Measurements from ENCODE around the gene ZNF768. TPM values are rescaled to one million over a fixed set of nuclear protein-coding genes. Genes with fewer than 3 reads are reported as not detected.
"Not testable (repeated sequence)": the region's sequence is repeated elsewhere in the genome, so short reads cannot be mapped to it uniquely, and the experiment has no call there.

Gene ZNF768
- total RNA-seq, 1 donor from 2014 or later, result 17.1 TPM

- peak overlapping the region; percentile 37 for H3K4me3 Mint-ChIP-seq (ENCODE audit: low read depth)
- intact Hi-C loops (cut with micrococcal nuclease), result loop anchor here (5.0 kb wide), 3 partner anchors 78 to 153 kb away; partner anchors contain the start of genes DCTPP1, MYL11, SEPHS2 and TBC1D10B
Observed at GRCh38 chr16:30524575-30525568, 1.5 kb downstream of the ZNF768 start.

GRCh38 chr16:30523768-30524574 is 2.4 kb downstream of the ZNF768 start:
- intact Hi-C loops (cut with micrococcal nuclease), result no loop called here
- no peak for DNase-seq (ENCODE audit: low spot score)
- peaks cover 17% of the 10 kb centered on the region for H3K4me1 Mint-ChIP-seq (ENCODE audit: low read depth)
- H3K36me3 Mint-ChIP-seq (ENCODE audit: low read depth), result peaks cover 32% of the 10 kb centered on the region
- H3K9me3 Mint-ChIP-seq, result no peaks in the 10 kb centered on the region
- H3K27me3 Mint-ChIP-seq (ENCODE audit: low read depth), result no peaks in the 10 kb centered on the region
- H3K27ac Mint-ChIP-seq, result no peak overlapping the region
- no peak overlapping the region for H3K4me3 Mint-ChIP-seq (ENCODE audit: low read depth)

More at GRCh38 chr16:30524575-30525568, 1.5 kb downstream of the ZNF768 start:
- Mint-ChIP-seq H3K36me3 (ENCODE audit: low read depth) (peaks cover 23% of the 10 kb centered on the region), H3K4me1 (ENCODE audit: low read depth) (peaks cover 18% of the 10 kb centered on the region), H3K27ac (no peak overlapping the region), H3K9me3 (no peaks in the 10 kb centered on the region), H3K27me3 (ENCODE audit: low read depth) (no peaks in the 10 kb centered on the region)
- no peak for DNase-seq (ENCODE audit: low spot score)

- not testable (repeated sequence) for H3K27ac Mint-ChIP-seq
Observed at GRCh38 chr16:30522702-30523463, 3.5 kb downstream of the ZNF768 start.

GRCh38 chr16:30521873-30522641 is 4.3 kb downstream of the ZNF768 start:
- Mint-ChIP-seq H3K27me3 (ENCODE audit: low read depth) (no peaks in the 10 kb centered on the region), H3K9me3 (no peaks in the 10 kb centered on the region), H3K4me3 (ENCODE audit: low read depth) (no peak overlapping the region), H3K36me3 (ENCODE audit: low read depth) (peaks cover 50% of the 10 kb centered on the region), H3K27ac (peak overlapping the region; percentile 56), H3K4me1 (ENCODE audit: low read depth) (peaks cover 6% of the 10 kb centered on the region)
- no peak for DNase-seq (ENCODE audit: low spot score)
- intact Hi-C loops (cut with micrococcal nuclease), result no loop called here

More at GRCh38 chr16:30522702-30523463, 3.5 kb downstream of the ZNF768 start:
- Mint-ChIP-seq H3K4me1 (ENCODE audit: low read depth) (peaks cover 12% of the 10 kb centered on the region), H3K36me3 (ENCODE audit: low read depth) (peaks cover 41% of the 10 kb centered on the region)
- H3K9me3 Mint-ChIP-seq; H3K4me3 Mint-ChIP-seq (ENCODE audit: low read depth); DNase-seq (ENCODE audit: low spot score); H3K27me3 Mint-ChIP-seq (ENCODE audit: low read depth); intact Hi-C loops (cut with micrococcal nuclease): not testable (repeated sequence)

GRCh38 chr16:30521476-30521872 is 4.9 kb downstream of the ZNF768 start:
- no peak for DNase-seq (ENCODE audit: low spot score)
- H3K36me3 Mint-ChIP-seq (ENCODE audit: low read depth), result peaks cover 55% of the 10 kb centered on the region
- intact Hi-C loops (cut with micrococcal nuclease), result no loop called here
- H3K4me3 Mint-ChIP-seq (ENCODE audit: low read depth), result no peak overlapping the region
- no peaks in the 10 kb centered on the region for H3K9me3 Mint-ChIP-seq
- H3K27ac Mint-ChIP-seq, result no peak overlapping the region
- no peaks in the 10 kb centered on the region for H3K27me3 Mint-ChIP-seq (ENCODE audit: low read depth)
- peaks cover 6% of the 10 kb centered on the region for H3K4me1 Mint-ChIP-seq (ENCODE audit: low read depth)

GRCh38 chr16:30519120-30520049 is 7.0 kb downstream of the ZNF768 start:
- no peak for DNase-seq (ENCODE audit: low spot score)
- H3K36me3 Mint-ChIP-seq (ENCODE audit: low read depth), result peaks cover 70% of the 10 kb centered on the region
- H3K27me3 Mint-ChIP-seq (ENCODE audit: low read depth), result no peaks in the 10 kb centered on the region
- H3K9me3 Mint-ChIP-seq, result no peaks in the 10 kb centered on the region
- H3K27ac Mint-ChIP-seq, result no peak overlapping the region
- H3K4me1 Mint-ChIP-seq (ENCODE audit: low read depth), result peaks cover 5% of the 10 kb centered on the region
- intact Hi-C loops (cut with micrococcal nuclease), result no loop called here
- no peak overlapping the region for H3K4me3 Mint-ChIP-seq (ENCODE audit: low read depth)

- H3K4me3 Mint-ChIP-seq (ENCODE audit: low read depth), result no peak overlapping the region
- no peak for DNase-seq (ENCODE audit: low spot score)
- peaks cover 5% of the 10 kb centered on the region for H3K4me1 Mint-ChIP-seq (ENCODE audit: low read depth)
- H3K27ac Mint-ChIP-seq, result peak overlapping the region; percentile 8
- intact Hi-C loops (cut with micrococcal nuclease), result no loop called here
- peaks cover 74% of the 10 kb centered on the region for H3K36me3 Mint-ChIP-seq (ENCODE audit: low read depth)
- H3K9me3 Mint-ChIP-seq, result no peaks in the 10 kb centered on the region
- no peaks in the 10 kb centered on the region for H3K27me3 Mint-ChIP-seq (ENCODE audit: low read depth)
Observed at GRCh38 chr16:30518552-30518951, 7.8 kb downstream of the ZNF768 start.

GRCh38 chr16:30515275-30515674 is 11.1 kb downstream of the ZNF768 start:
- Mint-ChIP-seq H3K4me3 (ENCODE audit: low read depth) (no peak overlapping the region), H3K36me3 (ENCODE audit: low read depth) (peaks cover 87% of the 10 kb centered on the region), H3K27me3 (ENCODE audit: low read depth) (no peaks in the 10 kb centered on the region), H3K4me1 (ENCODE audit: low read depth) (peaks cover 4% of the 10 kb centered on the region), H3K9me3 (no peaks in the 10 kb centered on the region), H3K27ac (no peak overlapping the region)
- DNase-seq (ENCODE audit: low spot score), result no peak
- intact Hi-C loops (cut with micrococcal nuclease), result no loop called here

GRCh38 chr16:30511509-30511908 is 14.9 kb downstream of the ZNF768 start:
- H3K9me3 Mint-ChIP-seq, result no peaks in the 10 kb centered on the region
- peak overlapping the region; percentile 41 for H3K27ac Mint-ChIP-seq
- peaks cover 73% of the 10 kb centered on the region for H3K36me3 Mint-ChIP-seq (ENCODE audit: low read depth)
- H3K4me3 Mint-ChIP-seq (ENCODE audit: low read depth), result no peak overlapping the region
- DNase-seq (ENCODE audit: low spot score), result no peak
- intact Hi-C loops (cut with micrococcal nuclease), result no loop called here
- peaks cover 4% of the 10 kb centered on the region for H3K4me1 Mint-ChIP-seq (ENCODE audit: low read depth)
- H3K27me3 Mint-ChIP-seq (ENCODE audit: low read depth), result no peaks in the 10 kb centered on the region

- H3K27me3 Mint-ChIP-seq (ENCODE audit: low read depth), result no peaks in the 10 kb centered on the region
Observed at GRCh38 chr16:30510376-30510938, 15.9 kb downstream of the ZNF768 start.

More at GRCh38 chr16:30510376-30510938, 15.9 kb downstream of the ZNF768 start:
- Mint-ChIP-seq H3K4me1 (ENCODE audit: low read depth) (peaks cover 4% of the 10 kb centered on the region), H3K4me3 (ENCODE audit: low read depth) (no peak overlapping the region), H3K27ac (no peak overlapping the region), H3K36me3 (ENCODE audit: low read depth) (peaks cover 67% of the 10 kb centered on the region), H3K9me3 (no peaks in the 10 kb centered on the region)
- no peak for DNase-seq (ENCODE audit: low spot score)
- intact Hi-C loops (cut with micrococcal nuclease), result no loop called here

Measured in activated T-helper 2 cell treated with anti-CD3 and anti-CD28 coated beads, Interferon-gamma antibody, Interleukin-2, Interleukin-4, amounts not matched to agents 10 μg/mL and 5 μg/mL and 100 μg/mL, durations not matched to agents 14 hours and 24 hours and 36 hours (primary cell).